ENCODE results near the gene XIAP. TPM values are rescaled to one million over a fixed set of nuclear protein-coding genes. Genes with fewer than 3 reads are reported as not detected.

Gene XIAP
- total and polyA plus RNA-seq, 9 of the 15 experiments (the other 6 are each of a cell fraction or from before 2014, with no cell fraction given), result 5.7 to 40.5 (median 19.8) TPM

GRCh38 chrX:123859846-123860838 lies at the start of gene XIAP (continued):
- 0 out of 2 replicates have a peak, but pooled peaks have one; percentile 42 for TF ChIP-seq HNRNPL (IDR thresholded peaks at IDR 0.05; ENCODE audit: low read depth, low read length)
- TF ChIP-seq ZNF639 (CRISPR knock-in tag; conservative IDR thresholded peaks at IDR 0.05 in 1 of 2, IDR thresholded peaks at IDR 0.05 in 1 of 2), result peak in 1 of 2 experiments; percentile 86; a peak in 2 of 4 replicates
- TF ChIP-seq MAX (CRISPR knock-in tag; IDR thresholded peaks at IDR 0.05), result 0 out of 2 replicates have a peak, but pooled peaks have one; percentile 48
- 0 out of 4 replicates have a peak, but pooled peaks of 1 of the 2 experiments have one; percentile 20 for TF ChIP-seq KDM4B (IDR thresholded peaks at IDR 0.05; ENCODE audit: borderline replicate concordance in 2 of 2, low read depth in 1 of 2)
- TF ChIP-seq ZFP1 (CRISPR knock-in tag; IDR thresholded peaks at IDR 0.05), result no peak
- peak; percentile 58; the same call in 1 of the 2 replicates for TF ChIP-seq ZNF740 (CRISPR knock-in tag; IDR thresholded peaks at IDR 0.05)
- 0 out of 4 replicates have a peak, but pooled peaks of 1 of the 2 experiments have one; percentile 6 for TF ChIP-seq ZNF740 (tag; IDR thresholded peaks at IDR 0.05)
- peak; percentile 95 for TF ChIP-seq PCBP1 (IDR thresholded peaks at IDR 0.05; ENCODE audit: low read depth, low read length, poor library complexity, severe bottlenecking)
- TF ChIP-seq HDAC3 (IDR thresholded peaks at IDR 0.05; ENCODE audit: borderline replicate concordance, partially characterized antibody), result no peak
- TF ChIP-seq XRCC5 (IDR thresholded peaks at IDR 0.05; ENCODE audit: low read depth, low read length), result peak; percentile 59; the same call in 1 of the 2 replicates
- no peak for TF ChIP-seq RBM15 (IDR thresholded peaks at IDR 0.05; ENCODE audit: insufficient read depth, low read length)
- no peak for TF ChIP-seq HBP1 (CRISPR knock-in tag; IDR thresholded peaks at IDR 0.05)
- TF ChIP-seq PRDM10 (IDR thresholded peaks at IDR 0.05; ENCODE audit: partially characterized antibody), result peak; percentile 68
- TF ChIP-seq CSDE1 (IDR thresholded peaks at IDR 0.05), result no peak
- no peak for TF ChIP-seq LARP7 (IDR thresholded peaks at IDR 0.05)
